GM12878 (cell line): ENCODE measurements around the gene BATF3. TPM values are rescaled to one million over a fixed set of nuclear protein-coding genes. Genes with fewer than 3 reads are reported as not detected.

Experiments
- ATAC-seq: fragments of 200-7000 bp; cut with Tn5 transposase; 3 replicates; pipeline ENCODE4 v1.9.1; 2020; ENCODE audit warnings: mild to moderate bottlenecking, moderate library complexity
- BruUV-seq: library from RNA; stranded (reverse); fragments of 400-500 nt; replicated peaks from 2 replicates; lab custom pipeline; 2021; lab: Mats Ljungman, UMichigan
- CTCF ChIA-PET: fragments of 300-600 bp; sonication (Branson Sonifier 250); formaldehyde crosslinking; extraction: SDS; loops from one replicate; lab custom pipeline; 2021; ENCODE audit warnings: inconsistent platforms; lab: Yijun Ruan, JAX
- POLR2A ChIA-PET: fragments of 350-600 bp; formaldehyde crosslinking; extraction: SDS; loops from one replicate; lab custom pipeline; 2021; ENCODE audit warnings: inconsistent platforms; lab: Charles Lee
- RAD21 ChIA-PET: fragments of 300-600 bp; sonication (Branson Sonifier 250); formaldehyde crosslinking; loops from one replicate; lab custom pipeline; 2023; ENCODE audit warnings: antibody characterized with exemption; ENCODE audit not compliant: unreplicated experiment; lab: Charles Lee
- SMC1A ChIA-PET: fragments of 300-600 bp; sonication (Branson Sonifier 250); formaldehyde crosslinking; loops from one replicate; lab custom pipeline; 2023; ENCODE audit not compliant: unreplicated experiment, uncharacterized antibody; lab: Charles Lee
- DNase-seq: peaks from one replicate; pipeline ENCODE4 v3.0.0-alpha.2; 2011; ENCODE audit warnings: low read depth, low spot score
- FAIRE-seq: peaks from 3 replicates; lab custom pipeline; 2011; peaks lifted over from hg19 to GRCh38; lab: Jason Lieb, UNC
- H2AFZ ChIP-seq: 2 replicates; pipeline ENCODE4 v1.6.0; 2011; ENCODE audit warnings: low read depth, low read length, control low read depth; ENCODE audit not compliant: control insufficient read depth
- H3K27ac ChIP-seq: 2 replicates; pipeline ENCODE4 v1.5.1; 2011; ENCODE audit warnings: control low read depth; ENCODE audit not compliant: control insufficient read depth, insufficient read depth
- H3K27me3 ChIP-seq, 2 experiments: replicated peaks in 1 of 2; 2 replicates each; pipeline versions ENCODE4 v1.6.0 to v1.6.1; 2011; ENCODE audit warnings: low read length in 1 of 2; ENCODE audit not compliant: control insufficient read depth in 2 of 2, insufficient read depth in 2 of 2
- H3K36me3 ChIP-seq, 2 experiments: 2 replicates each; pipeline ENCODE4 v1.5.1; 2011; ENCODE audit warnings: low read length in 1 of 2; ENCODE audit not compliant: control insufficient read depth in 2 of 2, insufficient read depth in 2 of 2
- H3K4me1 ChIP-seq: 2 replicates; pipeline ENCODE4 v1.6.1; 2011; ENCODE audit warnings: mild to moderate bottlenecking, low read length, moderate library complexity, mixed read lengths; ENCODE audit not compliant: control insufficient read depth, insufficient read depth
- H3K4me2 ChIP-seq: 2 replicates; pipeline ENCODE4 v1.6.0; 2011; ENCODE audit warnings: control low read depth; ENCODE audit not compliant: control insufficient read depth, insufficient read depth
- H3K4me3 ChIP-seq: fragments of 200-600 bp; sonication (generic); 2 replicates; pipeline ENCODE4 v1.5.1; 2016
- H3K79me2 ChIP-seq: 2 replicates; pipeline ENCODE4 v1.6.0; 2011; ENCODE audit warnings: low read length; ENCODE audit not compliant: control insufficient read depth, insufficient read depth
- H3K9ac ChIP-seq: 2 replicates; pipeline ENCODE4 v1.8.0; 2011; ENCODE audit warnings: low read length, control low read depth, mixed read lengths; ENCODE audit not compliant: control insufficient read depth, insufficient read depth
- H3K9me3 ChIP-seq: replicated peaks from 3 replicates; pipeline ENCODE4 v1.5.1; 2011; ENCODE audit warnings: mild to moderate bottlenecking, low read length; ENCODE audit not compliant: control insufficient read depth, insufficient read depth
- H4K20me1 ChIP-seq: 2 replicates; pipeline ENCODE4 v1.6.0; 2011; ENCODE audit not compliant: control insufficient read depth, insufficient read depth
- EZH2 ChIP-seq: IDR thresholded peaks from 2 replicates; pipeline ENCODE4 v1.6.1; 2012; ENCODE audit warnings: low read depth, mild to moderate bottlenecking, control low read depth, inconsistent platforms, low read length, borderline replicate concordance; ENCODE audit not compliant: control insufficient read depth
- FOS ChIP-seq: IDR thresholded peaks from 3 replicates; pipeline ENCODE4 v1.6.1; 2011; ENCODE audit warnings: borderline replicate concordance; ENCODE audit not compliant: insufficient read length; ENCODE audit errors: extremely low read depth
- HCFC1 ChIP-seq: fragments of 150-350 bp; IDR thresholded peaks from 2 replicates; pipeline ENCODE4 v1.6.1; 2014; ENCODE audit warnings: low read length
- MTA2 ChIP-seq: fragments of 450-650 bp; IDR thresholded peaks from 2 replicates; pipeline ENCODE4 v1.6.1; 2016; ENCODE audit warnings: low read depth, mild to moderate bottlenecking, moderate library complexity
- MTA3 ChIP-seq: IDR thresholded peaks from 2 replicates; pipeline ENCODE4 v1.6.1; 2012; ENCODE audit warnings: low read length, inconsistent platforms, borderline replicate concordance
- RB1 ChIP-seq: fragments of 450-650 bp; formaldehyde crosslinking; IDR thresholded peaks from 2 replicates; pipeline ENCODE4 v1.6.1; 2017; ENCODE audit warnings: mild to moderate bottlenecking, borderline replicate concordance
- SIN3A ChIP-seq: IDR thresholded peaks from 2 replicates; pipeline ENCODE4 v1.6.1; 2012; ENCODE audit warnings: low read depth, low read length, improper control_type of control experiment
- ZSCAN29 ChIP-seq: fragments of 450-650 bp; IDR thresholded peaks from 2 replicates; pipeline ENCODE4 v1.6.1; 2017; ENCODE audit warnings: mild to moderate bottlenecking, moderate library complexity
- WGBS: methylation state at CpG from one replicate; pipeline ENCODE4 v1.1.6; 2016; ENCODE audit warnings: low lambda C conversion rate; ENCODE audit not compliant: insufficient replicate concordance, insufficient coverage; ENCODE audit errors: missing lambda C conversion rate; 5-methylcytosine and 5-hydroxymethylcytosine counted together
- in situ Hi-C: fragments of 300-500 bp; cut with MboI; formaldehyde crosslinking; loops from 9 replicates; pipeline ENCODE4 v1.14.3; 2018; ENCODE audit warnings: mixed read lengths
- intact Hi-C: fragments of 100-400 bp; cut with micrococcal nuclease; formaldehyde crosslinking; loops from one replicate; pipeline ENCODE4 v1.14.2; 2022; ENCODE audit not compliant: unreplicated experiment
- polyA plus RNA-seq, 11 experiments: library from polyadenylated mRNA; depleted of rRNA in 4 of 11; unstranded in 6 of 11; stranded (reverse) in 5 of 11; fragments of >200 nt; fragmentation: Nextera tagmentation in 4 of 11; fragmentation: Illumina TruSeq in 1 of 11; extraction: Ambion mirVana in 4 of 11; extraction: Trizol in 1 of 11; gene quantifications; 1 replicate in 1 of 11; 2 replicates in 10 of 11; pipeline versions ENCODE4 v1.2.1 to v1.2.3, GENCODE V29; 2011 to 2016; ENCODE audit warnings: inconsistent platforms in 2 of 11, missing spikeins in 2 of 11, low read depth in 1 of 11
- total RNA-seq, 4 experiments: library from RNA; depleted of rRNA in 3 of 4; stranded (reverse); fragments of >200 nt in 3 of 4; fragmentation: Illumina TruSeq in 1 of 4; extraction: Trizol in 1 of 4; gene quantifications; 2 replicates each; pipeline versions ENCODE4 v1.2.1 to v1.2.3, GENCODE V29; 2013 to 2021
- TF ChIP-seq, protein P1 (sequence below): fragments of 450-650 bp; IDR thresholded peaks from 2 replicates; pipeline ENCODE4 v1.6.1; 2018; ENCODE audit warnings: mild to moderate bottlenecking, low read depth, moderate library complexity; ENCODE audit not compliant: partially characterized antibody
- TF ChIP-seq, protein P2 (sequence below): fragments of 450-650 bp; IDR thresholded peaks from 2 replicates; pipeline ENCODE4 v1.6.1; 2017; ENCODE audit warnings: mild to moderate bottlenecking, low read depth, inconsistent platforms; ENCODE audit not compliant: poor library complexity, severe bottlenecking
- TF ChIP-seq, protein P3 (sequence below): IDR thresholded peaks from 2 replicates; pipeline ENCODE4 v1.6.1; 2011; ENCODE audit warnings: low read depth, mild to moderate bottlenecking, low read length, moderate library complexity, borderline replicate concordance; ENCODE audit errors: extremely low read depth
- TF ChIP-seq, protein P4 (sequence below): fragments of 450-650 bp; conservative IDR thresholded peaks from 2 replicates; pipeline ENCODE4 v1.6.1; 2017; ENCODE audit warnings: mild to moderate bottlenecking, moderate library complexity

BATF3 gene
- total and polyA plus RNA-seq, 10 of the 15 experiments (the other 5 are each of a cell fraction or from before 2014, with no cell fraction given), result 11.1 to 56.8 (median 30.8) TPM

DNA sequence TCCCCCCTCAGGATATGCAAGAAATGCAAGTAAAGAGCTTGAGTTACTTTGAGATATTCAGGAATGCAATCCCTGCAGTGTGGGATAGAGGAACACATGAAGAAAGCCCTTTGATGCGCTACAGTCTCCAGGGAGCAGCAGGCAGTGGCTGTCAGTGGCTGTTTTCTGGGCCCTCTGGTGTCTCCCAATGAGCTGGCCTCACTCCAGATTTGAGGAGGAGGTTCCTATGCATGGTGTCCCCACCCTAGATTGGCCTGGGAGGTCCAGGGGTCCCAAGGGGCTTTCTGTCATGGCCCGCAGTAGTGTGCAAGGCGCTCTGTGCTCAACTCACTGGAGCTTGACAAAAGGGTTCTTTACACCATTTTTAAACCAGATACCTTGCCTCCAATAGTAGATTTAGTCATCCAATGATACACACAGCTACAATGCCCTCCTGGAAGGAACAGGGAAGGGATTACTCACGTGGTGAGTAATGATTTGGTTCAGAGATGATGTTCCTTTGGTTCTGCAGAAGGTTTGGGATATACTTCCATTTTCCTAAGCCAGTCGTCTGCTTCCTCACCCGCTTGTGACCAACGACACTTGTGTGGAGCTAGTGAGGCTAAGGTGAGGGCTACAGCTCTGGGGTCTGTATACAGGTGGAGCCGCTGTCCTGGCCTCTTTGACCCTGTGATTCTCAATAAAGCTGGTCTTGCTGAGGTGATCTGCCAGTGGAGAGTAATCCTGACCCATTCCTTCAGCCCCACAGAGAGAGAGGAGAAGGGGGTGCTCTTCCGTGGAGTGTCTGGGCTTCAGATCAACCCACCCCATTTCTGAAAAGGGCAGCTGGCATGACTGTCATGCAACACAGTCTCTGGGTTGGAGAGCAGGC, 6.6 kb downstream of the BATF3 start:
- Histone ChIP-seq H3K9me3 (no peaks in the 10 kb centered on the region), H3K4me2 (no peak overlapping the region), H3K27me3 (no peaks in the 10 kb centered on the region), H3K9ac (no peak overlapping the region), H3K4me3 (no peak overlapping the region), H3K27ac (no peak overlapping the region), H4K20me1 (no peaks in the 10 kb centered on the region), H3K4me1 (peaks cover 21% of the 10 kb centered on the region), H2AFZ (no peak overlapping the region), H3K79me2 (peaks cover 6% of the 10 kb centered on the region), H3K36me3 (peaks cover 0 to 5% of the 10 kb centered on the region in 2 experiments; a peak in 1 of 4 replicates)
- SMC1A ChIA-PET, result interaction anchor here (0.5 to 1.7 kb wide), 9 partner anchors 9 to 220 kb away, joined by 3 to 5 read pairs (median 3); no protein-coding TSS in a partner anchor
- POLR2A ChIA-PET, result interaction anchor here (0.6 to 1.0 kb wide), 2 partner anchors 63 to 105 kb away, joined by 3 read pairs; no protein-coding TSS in a partner anchor
- no peak for FAIRE-seq
- in situ Hi-C loops (no loop called here), intact Hi-C loops (no loop called here)
- no peak for DNase-seq
- RAD21 ChIA-PET, result interaction anchor here (1.1 kb wide), 1 partner anchor 28 kb away, joined by 5 read pairs; no protein-coding TSS in a partner anchor
- CTCF ChIA-PET, result interaction anchor here (0.6 to 4.7 kb wide), 10 partner anchors 9 to 237 kb away, joined by 3 to 16 read pairs (median 4); no protein-coding TSS in a partner anchor
- no peak for ATAC-seq
- no TSS peak for BruUV-seq
- 76% methylated on average over 9 of the region's 9 CpGs for WGBS
- TF ChIP-seq MTA3 (no peak), FOS (no peak), RB1 (no peak), EZH2 (no peak), HCFC1 (no peak), MTA2 (no peak), ZSCAN29 (no peak), SIN3A (no peak)
- TF ChIP-seq, protein P1, sequence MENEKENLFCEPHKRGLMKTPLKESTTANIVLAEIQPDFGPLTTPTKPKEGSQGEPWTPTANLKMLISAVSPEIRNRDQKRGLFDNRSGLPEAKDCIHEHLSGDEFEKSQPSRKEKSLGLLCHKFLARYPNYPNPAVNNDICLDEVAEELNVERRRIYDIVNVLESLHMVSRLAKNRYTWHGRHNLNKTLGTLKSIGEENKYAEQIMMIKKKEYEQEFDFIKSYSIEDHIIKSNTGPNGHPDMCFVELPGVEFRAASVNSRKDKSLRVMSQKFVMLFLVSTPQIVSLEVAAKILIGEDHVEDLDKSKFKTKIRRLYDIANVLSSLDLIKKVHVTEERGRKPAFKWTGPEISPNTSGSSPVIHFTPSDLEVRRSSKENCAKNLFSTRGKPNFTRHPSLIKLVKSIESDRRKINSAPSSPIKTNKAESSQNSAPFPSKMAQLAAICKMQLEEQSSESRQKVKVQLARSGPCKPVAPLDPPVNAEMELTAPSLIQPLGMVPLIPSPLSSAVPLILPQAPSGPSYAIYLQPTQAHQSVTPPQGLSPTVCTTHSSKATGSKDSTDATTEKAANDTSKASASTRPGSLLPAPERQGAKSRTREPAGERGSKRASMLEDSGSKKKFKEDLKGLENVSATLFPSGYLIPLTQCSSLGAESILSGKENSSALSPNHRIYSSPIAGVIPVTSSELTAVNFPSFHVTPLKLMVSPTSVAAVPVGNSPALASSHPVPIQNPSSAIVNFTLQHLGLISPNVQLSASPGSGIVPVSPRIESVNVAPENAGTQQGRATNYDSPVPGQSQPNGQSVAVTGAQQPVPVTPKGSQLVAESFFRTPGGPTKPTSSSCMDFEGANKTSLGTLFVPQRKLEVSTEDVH, result no peak
- TF ChIP-seq, protein P2, sequence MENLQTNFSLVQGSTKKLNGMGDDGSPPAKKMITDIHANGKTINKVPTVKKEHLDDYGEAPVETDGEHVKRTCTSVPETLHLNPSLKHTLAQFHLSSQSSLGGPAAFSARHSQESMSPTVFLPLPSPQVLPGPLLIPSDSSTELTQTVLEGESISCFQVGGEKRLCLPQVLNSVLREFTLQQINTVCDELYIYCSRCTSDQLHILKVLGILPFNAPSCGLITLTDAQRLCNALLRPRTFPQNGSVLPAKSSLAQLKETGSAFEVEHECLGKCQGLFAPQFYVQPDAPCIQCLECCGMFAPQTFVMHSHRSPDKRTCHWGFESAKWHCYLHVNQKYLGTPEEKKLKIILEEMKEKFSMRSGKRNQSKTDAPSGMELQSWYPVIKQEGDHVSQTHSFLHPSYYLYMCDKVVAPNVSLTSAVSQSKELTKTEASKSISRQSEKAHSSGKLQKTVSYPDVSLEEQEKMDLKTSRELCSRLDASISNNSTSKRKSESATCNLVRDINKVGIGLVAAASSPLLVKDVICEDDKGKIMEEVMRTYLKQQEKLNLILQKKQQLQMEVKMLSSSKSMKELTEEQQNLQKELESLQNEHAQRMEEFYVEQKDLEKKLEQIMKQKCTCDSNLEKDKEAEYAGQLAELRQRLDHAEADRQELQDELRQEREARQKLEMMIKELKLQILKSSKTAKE, result no peak
- TF ChIP-seq, protein P3, sequence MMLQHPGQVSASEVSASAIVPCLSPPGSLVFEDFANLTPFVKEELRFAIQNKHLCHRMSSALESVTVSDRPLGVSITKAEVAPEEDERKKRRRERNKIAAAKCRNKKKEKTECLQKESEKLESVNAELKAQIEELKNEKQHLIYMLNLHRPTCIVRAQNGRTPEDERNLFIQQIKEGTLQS, result no peak
- TF ChIP-seq, protein P4, sequence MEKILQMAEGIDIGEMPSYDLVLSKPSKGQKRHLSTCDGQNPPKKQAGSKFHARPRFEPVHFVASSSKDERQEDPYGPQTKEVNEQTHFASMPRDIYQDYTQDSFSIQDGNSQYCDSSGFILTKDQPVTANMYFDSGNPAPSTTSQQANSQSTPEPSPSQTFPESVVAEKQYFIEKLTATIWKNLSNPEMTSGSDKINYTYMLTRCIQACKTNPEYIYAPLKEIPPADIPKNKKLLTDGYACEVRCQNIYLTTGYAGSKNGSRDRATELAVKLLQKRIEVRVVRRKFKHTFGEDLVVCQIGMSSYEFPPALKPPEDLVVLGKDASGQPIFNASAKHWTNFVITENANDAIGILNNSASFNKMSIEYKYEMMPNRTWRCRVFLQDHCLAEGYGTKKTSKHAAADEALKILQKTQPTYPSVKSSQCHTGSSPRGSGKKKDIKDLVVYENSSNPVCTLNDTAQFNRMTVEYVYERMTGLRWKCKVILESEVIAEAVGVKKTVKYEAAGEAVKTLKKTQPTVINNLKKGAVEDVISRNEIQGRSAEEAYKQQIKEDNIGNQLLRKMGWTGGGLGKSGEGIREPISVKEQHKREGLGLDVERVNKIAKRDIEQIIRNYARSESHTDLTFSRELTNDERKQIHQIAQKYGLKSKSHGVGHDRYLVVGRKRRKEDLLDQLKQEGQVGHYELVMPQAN, result no peak
